Peyer's patch (tissue), 4 donors: ENCODE results near the gene TEX29.

ENCODE experiments used
- POLR2A ChIP-seq, 2 donors: fragments of 450-650 bp; IDR thresholded peaks; one replicate each; pipeline ENCODE4 v1.5.1; 2017; ENCODE audit warnings: antibody characterized with exemption in 2 of 2, mild to moderate bottlenecking in 2 of 2, moderate library complexity in 2 of 2
- TF ChIP-seq, protein P1 (sequence below), 6 experiments: fragments of 450-650 bp in 4 of 6; fragments of 200-600 bp in 2 of 6; sonication (generic) in 1 of 6; IDR thresholded peaks; one replicate each; pipeline ENCODE4 v1.5.1; 2017 to 2019; ENCODE audit warnings: antibody characterized with exemption in 6 of 6, mild to moderate bottlenecking in 3 of 6, moderate library complexity in 1 of 6

DNA sequence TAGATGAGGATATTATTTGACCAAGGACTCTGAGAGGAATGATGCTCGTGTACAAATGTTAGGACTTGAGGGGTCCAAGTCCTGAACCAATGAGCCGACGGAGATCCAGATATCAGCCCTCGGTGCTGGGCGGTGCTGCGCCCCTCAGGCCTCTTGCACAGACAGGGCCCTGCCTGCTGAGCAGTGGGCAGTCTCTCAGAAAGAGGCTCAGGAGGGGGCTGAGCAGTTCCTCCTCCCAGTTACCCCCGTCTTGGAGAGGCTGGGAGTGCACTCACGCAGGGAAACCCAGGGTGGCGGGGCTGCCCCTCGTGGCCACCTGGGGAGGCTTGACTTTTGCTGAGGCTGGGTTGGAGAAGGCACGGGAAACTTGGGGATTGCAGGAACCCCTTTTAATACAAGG is 18.4 kb downstream of the TEX29 start:
- no peak for TF ChIP-seq POLR2A (IDR thresholded peaks at IDR 0.05)
- TF ChIP-seq, protein P1, sequence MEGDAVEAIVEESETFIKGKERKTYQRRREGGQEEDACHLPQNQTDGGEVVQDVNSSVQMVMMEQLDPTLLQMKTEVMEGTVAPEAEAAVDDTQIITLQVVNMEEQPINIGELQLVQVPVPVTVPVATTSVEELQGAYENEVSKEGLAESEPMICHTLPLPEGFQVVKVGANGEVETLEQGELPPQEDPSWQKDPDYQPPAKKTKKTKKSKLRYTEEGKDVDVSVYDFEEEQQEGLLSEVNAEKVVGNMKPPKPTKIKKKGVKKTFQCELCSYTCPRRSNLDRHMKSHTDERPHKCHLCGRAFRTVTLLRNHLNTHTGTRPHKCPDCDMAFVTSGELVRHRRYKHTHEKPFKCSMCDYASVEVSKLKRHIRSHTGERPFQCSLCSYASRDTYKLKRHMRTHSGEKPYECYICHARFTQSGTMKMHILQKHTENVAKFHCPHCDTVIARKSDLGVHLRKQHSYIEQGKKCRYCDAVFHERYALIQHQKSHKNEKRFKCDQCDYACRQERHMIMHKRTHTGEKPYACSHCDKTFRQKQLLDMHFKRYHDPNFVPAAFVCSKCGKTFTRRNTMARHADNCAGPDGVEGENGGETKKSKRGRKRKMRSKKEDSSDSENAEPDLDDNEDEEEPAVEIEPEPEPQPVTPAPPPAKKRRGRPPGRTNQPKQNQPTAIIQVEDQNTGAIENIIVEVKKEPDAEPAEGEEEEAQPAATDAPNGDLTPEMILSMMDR (IDR thresholded peaks at IDR 0.05), result no peak
